Measurements from ENCODE around the gene DCD. TPM values are rescaled to one million over a fixed set of nuclear protein-coding genes. Genes with fewer than 3 reads are reported as not detected.

The DCD gene
- total and polyA plus RNA-seq, 2 donors (not counting 3 experiments of a cell fraction or from before 2014, with no cell fraction given) = not detected

DNA sequence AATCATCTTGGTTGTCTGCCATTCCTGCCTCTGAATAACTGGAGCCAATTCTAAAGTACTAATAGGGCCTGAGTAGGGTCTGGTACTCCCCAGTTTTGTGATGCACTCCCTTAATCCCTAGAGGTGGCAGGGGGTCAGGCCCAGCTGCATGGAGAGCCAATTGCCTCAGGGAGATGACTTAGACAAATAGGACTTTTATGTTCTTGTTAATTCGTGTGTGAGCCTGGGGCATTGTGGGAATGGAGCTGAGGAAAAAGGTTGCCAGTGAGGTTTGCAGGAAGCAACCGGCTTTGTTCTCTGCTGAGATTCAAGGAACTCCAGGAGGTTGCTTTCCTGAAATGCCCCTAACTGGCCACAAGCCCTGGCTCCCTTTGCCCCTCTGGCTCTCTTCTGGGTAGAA is 6.8 kb upstream of the DCD start:
- no peaks in the 10 kb centered on the region for H3K4me1 ChIP-seq (ENCODE audit: control insufficient read depth, extremely low read depth, insufficient read depth, low read length)
- H3K9me3 ChIP-seq (replicated peaks; ENCODE audit: control insufficient read depth, insufficient read depth, low read length) = no peaks in the 10 kb centered on the region
- intact Hi-C loops (cut with micrococcal nuclease) (no loop called here), dilution Hi-C loops (cut with MboI; ENCODE audit: extremely low pct_ligation_motif_present, low sequenced_read_pairs) (no loop called here)
- FAIRE-seq (no peak), DNase-seq (ENCODE audit: low read depth, low spot score) (no peak)
- no peak overlapping the region for H3K4me2 ChIP-seq (ENCODE audit: insufficient read depth, low read length)
- BruUV-seq (replicated peaks) = no TSS peak
- H3K4me3 ChIP-seq (replicated peaks in 1 of 3; ENCODE audit: insufficient read depth in 1 of 3, low read depth in 1 of 3, low read length in 3 of 3) = no peak overlapping the region
- no peak overlapping the region for H3K27ac ChIP-seq (ENCODE audit: insufficient read depth, low read depth, low read length)
- CTCF ChIA-PET = interaction anchor here (1.1 to 1.5 kb wide), 3 partner anchors 26 to 59 kb away, joined by 3 to 6 read pairs (median 3); no protein-coding TSS in a partner anchor
- no peaks in the 10 kb centered on the region for H3K27me3 ChIP-seq (ENCODE audit: control insufficient read depth in 2 of 2, insufficient read depth in 2 of 2, low read length in 2 of 2)
- TF ChIP-seq EZH2 (IDR thresholded peaks at IDR 0.05; ENCODE audit: borderline replicate concordance, low read depth, low read length, severe bottlenecking) (no peak), FOS (IDR thresholded peaks at IDR 0.05; ENCODE audit: borderline replicate concordance, insufficient read depth, low read length) (no peak), MYC (IDR thresholded peaks at IDR 0.05; ENCODE audit: low read depth, low read length) (no peak), JUN (IDR thresholded peaks at IDR 0.05; ENCODE audit: borderline replicate concordance, insufficient read depth, insufficient read length, low read depth) (no peak), POLR2AphosphoS5 (IDR thresholded peaks at IDR 0.05; ENCODE audit: insufficient read depth, low read depth, low read length) (no peak), POLR2A (IDR thresholded peaks at IDR 0.05; ENCODE audit: low read depth, low read length) (no peak), GATA2 (IDR thresholded peaks at IDR 0.05; ENCODE audit: insufficient read depth, insufficient read length, low read depth, low read length) (no peak)
- TF ChIP-seq, protein P1, sequence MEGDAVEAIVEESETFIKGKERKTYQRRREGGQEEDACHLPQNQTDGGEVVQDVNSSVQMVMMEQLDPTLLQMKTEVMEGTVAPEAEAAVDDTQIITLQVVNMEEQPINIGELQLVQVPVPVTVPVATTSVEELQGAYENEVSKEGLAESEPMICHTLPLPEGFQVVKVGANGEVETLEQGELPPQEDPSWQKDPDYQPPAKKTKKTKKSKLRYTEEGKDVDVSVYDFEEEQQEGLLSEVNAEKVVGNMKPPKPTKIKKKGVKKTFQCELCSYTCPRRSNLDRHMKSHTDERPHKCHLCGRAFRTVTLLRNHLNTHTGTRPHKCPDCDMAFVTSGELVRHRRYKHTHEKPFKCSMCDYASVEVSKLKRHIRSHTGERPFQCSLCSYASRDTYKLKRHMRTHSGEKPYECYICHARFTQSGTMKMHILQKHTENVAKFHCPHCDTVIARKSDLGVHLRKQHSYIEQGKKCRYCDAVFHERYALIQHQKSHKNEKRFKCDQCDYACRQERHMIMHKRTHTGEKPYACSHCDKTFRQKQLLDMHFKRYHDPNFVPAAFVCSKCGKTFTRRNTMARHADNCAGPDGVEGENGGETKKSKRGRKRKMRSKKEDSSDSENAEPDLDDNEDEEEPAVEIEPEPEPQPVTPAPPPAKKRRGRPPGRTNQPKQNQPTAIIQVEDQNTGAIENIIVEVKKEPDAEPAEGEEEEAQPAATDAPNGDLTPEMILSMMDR (IDR thresholded peaks at IDR 0.05; ENCODE audit: extremely low read depth in 1 of 2, insufficient read depth in 1 of 2, low read depth in 1 of 2, low read length in 2 of 2) = no peak
- TF ChIP-seq, protein P2, sequence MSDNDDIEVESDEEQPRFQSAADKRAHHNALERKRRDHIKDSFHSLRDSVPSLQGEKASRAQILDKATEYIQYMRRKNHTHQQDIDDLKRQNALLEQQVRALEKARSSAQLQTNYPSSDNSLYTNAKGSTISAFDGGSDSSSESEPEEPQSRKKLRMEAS (IDR thresholded peaks at IDR 0.05; ENCODE audit: insufficient read depth, insufficient read length) = no peak
- no peak overlapping the region for H3K9ac ChIP-seq (replicated peaks; ENCODE audit: extremely low read depth, insufficient read depth, low read length)
- no peaks in the 10 kb centered on the region for H4K20me1 ChIP-seq (replicated peaks; ENCODE audit: control insufficient read depth, extremely low read depth, insufficient read depth, low read length)
- H3K9me1 ChIP-seq (replicated peaks; ENCODE audit: control insufficient read depth, extremely low read depth, insufficient read depth, low read length) = no peaks in the 10 kb centered on the region
- no peak overlapping the region for H2AFZ ChIP-seq (ENCODE audit: low read depth, low read length)
- no peaks in the 10 kb centered on the region for H3K36me3 ChIP-seq (ENCODE audit: control insufficient read depth in 2 of 2, extremely low read depth in 1 of 2, insufficient read depth in 2 of 2, low read length in 2 of 2)
- H3K79me2 ChIP-seq (ENCODE audit: control insufficient read depth, insufficient read depth, low read length) = no peaks in the 10 kb centered on the region
- POLR2A ChIA-PET = no interaction called here

Measured in endothelial cell of umbilical vein (primary cell).